IPS-15b (cell line): ENCODE results near the gene TMEM38A.

Experiments used
- H3K27me3 ChIP-seq: one replicate; pipeline ENCODE4 v1.6.1; 2013; ENCODE audit warnings: low read length; ENCODE audit not compliant: control insufficient read depth, insufficient read depth
- H3K36me3 ChIP-seq: one replicate; pipeline ENCODE4 v1.6.1; 2013; ENCODE audit warnings: low read length; ENCODE audit not compliant: control insufficient read depth, insufficient read depth
- H3K4me1 ChIP-seq: one replicate; pipeline ENCODE4 v1.6.1; 2013; ENCODE audit warnings: mild to moderate bottlenecking, low read length; ENCODE audit not compliant: control insufficient read depth, insufficient read depth
- H3K4me3 ChIP-seq: one replicate; pipeline ENCODE4 v1.5.1; 2013; ENCODE audit warnings: low read depth, low read length
- H3K9ac ChIP-seq: one replicate; pipeline ENCODE4 v1.6.1; 2013; ENCODE audit warnings: low read depth, mild to moderate bottlenecking, low read length
- H3K9me3 ChIP-seq: one replicate; pipeline ENCODE4 v1.6.1; 2013; ENCODE audit warnings: mild to moderate bottlenecking, low read length; ENCODE audit not compliant: control insufficient read depth, insufficient read depth

The TMEM38A gene

GRCh38 chr19:16624236-16624635 lies 36.7 kb upstream of the TMEM38A start:
- Histone ChIP-seq H3K36me3 (no peaks in the 10 kb centered on the region), H3K27me3 (no peaks in the 10 kb centered on the region), H3K9ac (peak overlapping the region; percentile 38), H3K4me1 (peaks cover 19% of the 10 kb centered on the region), H3K4me3 (no peak overlapping the region), H3K9me3 (no peaks in the 10 kb centered on the region)

DNA sequence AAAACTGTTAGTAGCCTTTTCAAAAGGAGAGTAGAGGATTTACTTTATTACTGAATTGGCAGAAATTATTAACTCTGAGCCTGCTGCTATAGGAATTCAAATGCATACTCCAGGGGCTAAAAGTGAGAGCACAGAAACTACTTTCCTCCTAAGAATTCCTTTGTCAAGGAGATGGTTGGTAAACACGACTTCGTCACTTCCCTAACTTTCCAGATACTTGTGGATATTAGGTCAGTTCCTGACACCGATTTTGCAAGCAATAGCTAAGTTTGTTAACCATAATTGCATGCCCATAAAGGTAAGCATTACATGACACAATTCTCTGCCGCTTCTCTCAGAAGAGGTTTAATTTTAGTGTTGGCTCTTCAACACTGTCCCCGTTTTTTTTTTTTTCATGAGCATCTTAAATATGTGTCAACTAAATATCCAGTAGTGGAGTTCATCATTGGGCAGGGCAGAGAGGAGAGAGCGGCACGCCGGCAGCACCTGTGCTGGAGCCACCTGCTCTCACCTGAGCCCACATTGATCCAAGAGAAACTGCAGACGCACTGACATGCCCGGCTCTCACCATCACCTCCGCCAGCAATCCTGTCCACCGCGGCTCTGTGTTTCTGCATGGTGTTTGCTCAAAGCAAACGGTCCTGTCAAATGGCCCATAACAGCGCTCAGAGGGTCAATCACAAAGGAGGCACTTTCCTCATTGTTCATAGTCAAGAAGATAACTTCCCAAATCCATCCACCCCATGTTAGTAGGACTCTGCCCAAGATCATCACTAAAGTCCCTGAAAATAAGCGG lies 35.6 kb upstream of the TMEM38A start:
- Histone ChIP-seq H3K9me3 (no peaks in the 10 kb centered on the region), H3K4me3 (no peak overlapping the region), H3K27me3 (no peaks in the 10 kb centered on the region), H3K9ac (no peak overlapping the region), H3K36me3 (no peaks in the 10 kb centered on the region), H3K4me1 (peaks cover 22% of the 10 kb centered on the region)

DNA sequence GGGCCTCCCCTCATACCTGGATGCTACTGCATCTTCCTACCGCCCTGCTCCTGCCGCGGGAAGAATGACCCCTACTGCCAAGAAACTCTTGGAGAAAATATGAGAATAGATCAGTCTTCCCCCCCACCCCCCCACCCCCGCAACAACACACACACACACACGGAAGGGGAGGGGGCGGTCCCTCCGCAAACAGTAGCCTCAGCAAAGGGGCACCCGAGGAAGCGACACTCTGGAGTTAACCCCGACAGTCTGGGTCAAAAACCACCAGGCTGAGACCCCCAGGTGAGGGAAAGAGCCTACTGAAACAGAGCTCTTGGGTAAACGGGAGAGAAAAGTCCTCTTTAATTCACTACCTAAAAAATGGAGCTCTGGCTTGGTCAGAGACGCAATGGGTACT lies 34.1 kb upstream of the TMEM38A start:
- H3K36me3 ChIP-seq: no peaks in the 10 kb centered on the region

DNA sequence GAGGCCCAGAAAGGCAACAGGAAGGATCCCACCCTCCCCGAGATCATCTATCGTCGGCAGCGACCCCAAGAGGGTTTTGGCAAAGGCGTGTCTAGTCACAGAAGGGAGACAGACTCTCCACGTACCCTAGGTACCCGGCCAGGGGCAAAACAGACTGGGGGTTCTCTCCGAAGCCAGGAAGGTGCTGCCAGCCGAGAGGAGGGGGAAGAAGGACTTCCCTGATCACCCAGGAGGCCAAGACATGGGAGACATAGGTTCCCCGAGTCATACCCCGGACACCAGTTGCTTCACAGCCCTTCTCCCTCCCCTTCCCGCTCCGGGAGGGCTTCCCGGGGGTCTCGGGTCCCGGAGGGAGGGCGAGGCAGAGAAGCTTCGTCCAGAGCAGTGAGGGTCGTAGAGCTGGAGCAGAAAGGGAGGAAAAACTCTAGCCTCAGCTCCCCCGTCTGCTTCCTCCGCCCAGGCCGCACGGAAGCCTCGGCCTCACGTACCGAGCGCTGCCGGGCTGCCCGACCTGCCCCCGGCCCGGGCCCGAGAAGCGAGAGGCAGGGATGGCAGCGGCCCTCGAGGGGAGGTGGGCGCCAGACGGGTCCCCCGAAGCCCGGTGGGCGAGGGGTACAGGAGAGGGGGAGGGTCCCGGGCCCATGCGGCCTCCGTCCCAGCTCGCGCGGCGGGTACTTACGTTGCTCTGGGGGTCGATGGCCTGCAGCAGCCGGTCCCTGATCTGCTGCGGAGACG lies 33.6 kb upstream of the TMEM38A start:
- peaks cover 22% of the 10 kb centered on the region for H3K4me1 ChIP-seq
- H3K9me3 ChIP-seq: no peaks in the 10 kb centered on the region
- no peaks in the 10 kb centered on the region for H3K27me3 ChIP-seq
- H3K9ac ChIP-seq: peak overlapping the region; percentile 87
- H3K4me3 ChIP-seq: peak overlapping the region; percentile 93
- no peaks in the 10 kb centered on the region for H3K36me3 ChIP-seq

More for the DNA sequence above, 34.1 kb upstream of the TMEM38A start:
- Histone ChIP-seq H3K9ac (peak overlapping the region; percentile 87), H3K9me3 (no peaks in the 10 kb centered on the region), H3K27me3 (no peaks in the 10 kb centered on the region), H3K4me1 (peaks cover 22% of the 10 kb centered on the region), H3K4me3 (peak overlapping the region; percentile 93)

GRCh38 chr19:16627928-16628182 lies 33.1 kb upstream of the TMEM38A start:
- H3K4me1 ChIP-seq: peaks cover 22% of the 10 kb centered on the region
- H3K9ac ChIP-seq: peak overlapping the region; percentile 87
- H3K4me3 ChIP-seq: peak overlapping the region; percentile 93
- no peaks in the 10 kb centered on the region for H3K9me3 ChIP-seq
- no peaks in the 10 kb centered on the region for H3K36me3 ChIP-seq
- H3K27me3 ChIP-seq: no peaks in the 10 kb centered on the region

DNA sequence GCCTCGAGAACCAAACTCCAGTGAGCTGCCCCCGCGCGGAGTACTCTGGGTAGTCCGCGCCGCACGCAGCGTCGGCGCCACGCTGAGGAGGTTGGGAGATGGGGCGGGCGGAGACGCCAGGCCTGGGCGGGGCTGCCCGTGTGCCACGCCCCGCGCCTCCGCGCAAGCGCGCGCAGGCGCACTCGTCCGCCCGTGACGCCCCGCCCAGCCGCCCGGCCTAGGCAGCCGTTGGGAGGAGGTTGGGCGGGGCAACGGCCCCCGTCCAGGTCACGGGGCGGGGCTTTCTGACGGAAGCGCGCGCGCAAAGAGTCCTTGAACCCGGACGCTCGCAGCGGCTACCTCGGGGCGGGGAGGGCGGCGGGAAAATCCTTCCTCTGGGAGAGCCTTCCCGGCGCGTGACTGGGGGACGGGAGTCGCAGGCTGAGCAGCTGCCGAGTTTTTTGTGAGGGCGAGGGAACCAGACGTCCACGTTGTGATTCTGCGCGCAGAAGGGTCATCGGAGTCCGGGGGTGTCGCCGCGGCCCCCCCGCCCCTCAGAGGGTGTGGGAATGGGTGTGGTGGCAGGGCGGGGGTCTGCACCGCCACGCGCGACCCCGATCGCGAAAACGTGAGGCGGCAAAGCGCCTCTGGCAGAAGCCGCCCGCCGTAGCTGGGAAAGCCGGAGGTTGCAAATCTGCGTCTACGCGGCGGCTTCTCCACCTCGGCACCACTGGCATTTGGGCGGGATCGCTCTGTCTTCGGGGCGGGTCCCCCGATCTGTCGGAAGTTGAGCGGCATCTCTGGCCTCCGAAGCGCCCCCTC lies 32.6 kb upstream of the TMEM38A start, which contains the start of gene MED26:
TSS of gene MED26 (minus strand) at position 22 of the 801 bp plus-strand sequence. CDS start 261 bp downstream, outside the sequence.
- H3K4me3 ChIP-seq: peak within 1 kb of the TSS; percentile 93
- H3K4me1 ChIP-seq: peaks cover 22% of the 10 kb centered on the region
- no peaks in the 10 kb centered on the region for H3K27me3 ChIP-seq
- H3K9ac ChIP-seq: peak within 1 kb of the TSS; percentile 94
- no peaks in the 10 kb centered on the region for H3K36me3 ChIP-seq
- no peaks in the 10 kb centered on the region for H3K9me3 ChIP-seq

DNA sequence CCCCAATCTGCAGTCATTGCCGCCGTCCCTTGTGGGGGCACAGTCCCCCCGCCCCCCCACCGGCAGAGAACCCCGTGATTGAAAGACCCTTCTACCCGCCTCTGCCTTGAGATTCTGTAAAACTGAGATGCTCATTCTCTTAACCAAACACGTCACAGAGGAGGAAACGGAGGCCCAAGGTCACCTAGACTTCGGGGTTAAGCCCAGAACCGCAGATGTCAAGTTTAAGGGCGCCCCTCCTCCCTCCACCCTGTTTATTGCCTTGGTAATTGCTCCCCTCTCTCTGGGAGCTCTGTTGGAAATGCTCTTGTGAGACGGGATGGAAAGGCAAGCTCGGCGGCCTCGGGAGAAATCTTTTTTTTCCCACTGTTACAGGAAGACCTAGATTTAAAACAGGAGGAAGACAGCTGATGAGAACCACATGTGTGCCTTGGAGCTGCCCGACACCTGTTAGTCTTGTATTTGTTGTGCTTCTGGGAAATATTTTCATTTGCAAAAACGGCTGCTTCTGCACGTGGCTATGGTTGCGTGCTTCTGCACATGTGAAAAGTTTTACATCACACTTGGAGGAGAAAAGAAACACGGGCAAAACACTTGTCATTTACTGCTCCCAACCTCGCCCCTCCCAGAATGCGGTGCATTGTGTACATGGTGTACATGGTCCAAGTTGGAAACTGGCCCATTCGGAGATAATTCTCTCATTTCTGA lies 31.8 kb upstream of the TMEM38A start:
- Histone ChIP-seq H3K36me3 (no peaks in the 10 kb centered on the region), H3K4me1 (peaks cover 22% of the 10 kb centered on the region), H3K9me3 (no peaks in the 10 kb centered on the region), H3K27me3 (no peaks in the 10 kb centered on the region), H3K9ac (peak overlapping the region; percentile 94), H3K4me3 (peak overlapping the region; percentile 87)

DNA sequence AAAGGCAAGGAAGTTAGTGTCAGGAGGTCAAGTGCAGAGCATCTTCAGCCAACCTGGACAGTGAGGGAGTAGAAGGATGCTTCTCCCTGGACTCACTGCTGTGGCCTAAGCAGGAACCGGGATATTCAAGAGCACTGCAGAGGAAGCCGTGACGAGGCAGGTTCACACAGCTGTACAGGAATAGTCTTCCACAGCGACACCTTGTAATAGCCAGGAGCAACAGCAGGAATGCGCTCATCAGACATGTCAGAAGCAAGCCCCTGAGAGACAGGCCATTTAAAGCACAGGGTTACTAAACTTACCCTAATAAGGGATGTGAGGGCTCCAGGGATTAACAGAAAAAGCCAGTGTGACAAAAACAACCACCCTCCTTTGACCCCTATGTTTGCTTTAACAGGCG lies 29.5 kb upstream of the TMEM38A start:
- Histone ChIP-seq H3K27me3 (no peaks in the 10 kb centered on the region), H3K4me1 (peaks cover 4% of the 10 kb centered on the region), H3K36me3 (no peaks in the 10 kb centered on the region), H3K4me3 (no peak overlapping the region), H3K9ac (no peak overlapping the region), H3K9me3 (no peaks in the 10 kb centered on the region)

DNA sequence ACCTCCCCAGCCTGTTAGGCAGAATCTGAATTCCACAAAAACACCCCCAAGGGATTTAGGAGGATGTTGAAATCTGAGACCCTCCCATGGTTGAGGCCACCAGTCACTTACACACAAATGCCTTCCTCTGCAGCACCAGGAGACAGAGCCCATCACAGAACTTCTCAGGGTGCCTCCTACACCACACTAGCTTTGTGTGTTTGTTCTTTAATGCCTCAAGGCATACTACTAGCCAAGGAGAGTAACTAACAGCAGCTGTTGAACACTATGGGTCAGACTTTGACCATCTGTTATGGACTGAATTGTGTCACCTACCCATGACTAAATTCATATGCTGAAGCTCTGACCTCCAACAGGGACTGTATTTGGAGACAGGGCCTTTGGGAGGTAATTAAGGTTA lies 23.4 kb upstream of the TMEM38A start:
- no peaks in the 10 kb centered on the region for H3K9me3 ChIP-seq
- H3K36me3 ChIP-seq: peaks cover 4% of the 10 kb centered on the region
- no peak overlapping the region for H3K4me3 ChIP-seq
- H3K4me1 ChIP-seq: peaks cover 2% of the 10 kb centered on the region
- no peak overlapping the region for H3K9ac ChIP-seq
- H3K27me3 ChIP-seq: no peaks in the 10 kb centered on the region

DNA sequence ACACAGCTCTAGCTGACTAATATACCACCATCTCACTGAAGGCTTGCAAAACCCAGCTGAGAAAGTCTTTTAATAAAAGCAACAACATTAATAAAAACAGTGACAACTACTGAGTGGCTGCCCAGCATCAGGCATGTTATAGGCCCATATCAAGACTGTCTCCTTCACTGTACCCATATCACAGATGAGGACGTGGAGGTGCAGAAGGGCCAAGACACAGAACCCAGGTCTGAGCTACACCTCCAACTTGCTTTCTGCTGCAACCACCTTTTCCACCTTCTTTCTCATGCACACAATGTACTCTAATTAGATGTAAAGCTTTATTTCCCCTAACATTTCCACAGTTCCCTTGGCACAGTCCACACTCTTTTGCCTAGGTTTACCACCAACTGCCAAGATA lies 22.3 kb upstream of the TMEM38A start:
- H3K9ac ChIP-seq: no peak overlapping the region
- H3K27me3 ChIP-seq: no peaks in the 10 kb centered on the region
- H3K9me3 ChIP-seq: no peaks in the 10 kb centered on the region
- H3K4me1 ChIP-seq: peaks cover 2% of the 10 kb centered on the region
- H3K36me3 ChIP-seq: peaks cover 8% of the 10 kb centered on the region
- H3K4me3 ChIP-seq: no peak overlapping the region

GRCh38 chr19:16640951-16641350 lies 20.0 kb upstream of the TMEM38A start:
- Histone ChIP-seq H3K9ac (no peak overlapping the region), H3K27me3 (no peaks in the 10 kb centered on the region), H3K4me3 (no peak overlapping the region), H3K9me3 (no peaks in the 10 kb centered on the region), H3K36me3 (peaks cover 20% of the 10 kb centered on the region), H3K4me1 (peaks cover 2% of the 10 kb centered on the region)
